GM21423 (cell line): Measurements from ENCODE around the gene MAP7.

Experiments used
- ATAC-seq: cut with Tn5 transposase; IDR thresholded peaks from one replicate; pipeline ENCODE4 v1.9.1; 2021; ENCODE audit warnings: mild to moderate bottlenecking, moderate library complexity; ENCODE audit not compliant: unreplicated experiment

MAP7 gene

DNA sequence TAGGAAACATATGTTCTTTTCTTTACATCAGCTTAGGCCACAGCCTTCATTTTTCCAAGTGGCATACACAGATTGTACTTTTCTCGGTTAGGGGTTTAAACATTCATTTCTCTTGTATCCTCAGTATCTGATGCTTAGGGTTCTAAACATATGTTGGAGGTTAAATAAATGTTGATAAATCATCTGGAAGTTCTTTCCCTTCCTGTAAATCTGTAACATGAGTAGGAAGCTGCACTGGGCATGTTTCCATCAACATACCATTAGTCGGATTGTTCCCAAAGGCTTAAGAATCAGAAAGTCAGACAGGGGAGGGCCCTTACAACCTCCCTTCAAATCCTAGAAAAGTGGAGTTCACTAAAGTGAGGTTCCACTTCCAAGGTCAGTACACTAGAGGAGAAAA, 205.8 kb downstream of the MAP7 start:
- no peak for ATAC-seq

GRCh38 chr6:136343700-136344099, 206.5 kb downstream of the MAP7 start:
- ATAC-seq = no peak

- ATAC-seq = no peak
Measured at GRCh38 chr6:136343275-136343674, 206.9 kb downstream of the MAP7 start.

DNA sequence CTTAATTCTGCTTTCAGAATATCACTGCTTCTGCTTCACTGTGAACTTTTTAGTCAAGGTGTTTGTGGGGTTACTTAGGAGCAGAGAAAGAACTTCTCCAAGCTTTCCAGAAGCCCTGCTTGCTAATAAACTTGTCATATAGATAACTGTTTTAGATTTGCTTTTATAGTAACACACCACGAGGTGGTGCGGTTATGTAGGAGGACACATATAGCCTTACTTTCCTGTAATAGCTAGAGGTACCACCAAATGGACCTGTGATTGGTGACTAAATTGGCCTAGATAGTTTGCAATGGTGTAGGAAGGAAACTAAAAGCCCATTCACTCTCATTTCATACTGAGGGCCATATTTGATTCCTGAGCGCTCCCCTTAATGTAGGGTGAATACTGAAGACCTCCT, 208.3 kb downstream of the MAP7 start:
- ATAC-seq = no peak

DNA sequence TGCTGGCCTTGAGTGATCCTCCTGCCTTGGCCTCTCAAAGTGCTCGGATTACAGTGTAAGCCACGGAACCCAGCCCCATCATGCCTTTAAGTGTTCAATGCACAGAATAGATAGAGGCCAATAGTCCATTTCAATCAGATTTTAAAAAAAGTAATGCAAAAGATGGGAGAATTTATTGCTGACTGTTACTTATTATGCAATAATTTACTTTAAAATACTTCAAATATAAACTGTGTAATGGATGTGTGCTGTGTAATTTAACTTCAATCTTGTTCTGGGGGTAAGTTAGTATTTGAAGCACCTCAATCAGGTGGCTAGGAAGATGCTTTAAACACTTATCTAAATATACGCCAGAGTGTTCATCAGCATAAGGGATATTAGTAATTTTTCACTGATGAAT, 208.9 kb downstream of the MAP7 start:
- no peak for ATAC-seq

GRCh38 chr6:136338486-136338885, 211.7 kb downstream of the MAP7 start:
- ATAC-seq = no peak

DNA sequence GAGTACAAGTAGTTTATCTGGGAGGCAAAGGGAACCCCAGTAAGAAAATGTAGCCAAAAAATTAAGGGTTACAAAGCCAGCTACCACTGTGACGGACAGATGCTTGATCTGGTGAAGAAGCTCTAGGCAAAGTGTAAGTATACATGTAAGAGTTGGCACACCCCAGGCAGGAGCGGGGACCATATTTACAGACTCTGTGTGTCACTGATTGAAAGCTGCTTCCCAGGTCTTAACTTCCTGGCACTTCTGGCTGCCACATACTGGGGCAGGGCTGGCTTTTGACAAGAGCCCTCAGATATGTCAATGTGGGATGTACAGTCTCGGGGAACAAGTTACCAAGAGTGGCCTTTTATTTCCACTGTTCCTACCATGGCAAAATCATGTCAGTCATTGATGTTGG, 212.6 kb downstream of the MAP7 start:
- ATAC-seq = no peak

GRCh38 chr6:136337121-136337520, 213.1 kb downstream of the MAP7 start:
- no peak for ATAC-seq

GRCh38 chr6:136335736-136336363, 214.4 kb downstream of the MAP7 start:
- ATAC-seq = no peak

- ATAC-seq = no peak
Measured at GRCh38 chr6:136334853-136335252, 215.4 kb downstream of the MAP7 start.

DNA sequence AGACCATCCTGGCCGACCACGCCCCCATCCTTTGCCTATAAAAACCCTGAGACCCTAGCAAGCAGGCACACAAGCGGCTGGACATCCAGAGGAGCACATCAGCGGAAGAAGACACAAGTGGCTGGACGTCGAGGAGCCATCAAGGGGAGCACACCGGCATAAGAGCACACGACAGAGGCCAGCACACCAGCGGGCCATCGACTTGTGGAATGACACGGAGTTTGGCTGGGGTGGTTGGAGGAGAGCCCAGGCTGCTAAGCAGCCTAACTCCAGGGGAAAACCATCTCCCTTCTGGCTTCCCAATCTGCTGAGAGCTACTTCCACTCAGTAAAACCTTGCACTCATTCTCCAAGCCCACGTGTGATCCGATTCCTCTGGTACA, 215.8 kb downstream of the MAP7 start:
- no peak for ATAC-seq

DNA sequence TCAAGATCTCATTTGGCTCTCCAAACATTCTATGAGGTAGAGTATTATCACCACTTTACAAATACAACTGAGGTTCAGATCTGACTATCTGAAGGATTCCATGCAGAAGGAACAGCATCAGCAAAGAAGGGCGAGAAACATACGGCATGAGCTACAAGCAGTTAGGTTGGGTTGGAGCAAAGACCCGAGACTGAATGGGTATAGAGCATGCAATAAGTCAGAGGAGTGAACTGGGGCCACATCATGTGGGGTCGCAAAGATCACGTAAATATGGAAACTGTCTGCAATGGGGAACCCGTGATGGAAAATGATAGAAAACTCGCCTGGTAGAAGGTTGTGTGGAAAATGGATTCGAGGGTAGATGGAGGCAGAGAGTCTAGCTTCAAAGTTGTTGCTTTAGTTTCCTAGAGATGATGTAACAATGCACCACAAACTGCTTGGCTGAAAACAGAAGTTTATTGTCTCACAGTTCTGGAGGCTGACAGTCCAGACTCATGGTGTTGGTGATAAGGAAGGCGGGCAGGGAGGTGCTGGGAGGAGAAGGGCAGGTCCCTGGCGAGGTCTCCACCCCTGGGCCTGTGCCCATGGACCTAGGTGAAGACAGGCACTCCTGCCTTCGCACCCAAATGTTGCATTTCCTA, 216.3 kb downstream of the MAP7 start:
- no peak for ATAC-seq

DNA sequence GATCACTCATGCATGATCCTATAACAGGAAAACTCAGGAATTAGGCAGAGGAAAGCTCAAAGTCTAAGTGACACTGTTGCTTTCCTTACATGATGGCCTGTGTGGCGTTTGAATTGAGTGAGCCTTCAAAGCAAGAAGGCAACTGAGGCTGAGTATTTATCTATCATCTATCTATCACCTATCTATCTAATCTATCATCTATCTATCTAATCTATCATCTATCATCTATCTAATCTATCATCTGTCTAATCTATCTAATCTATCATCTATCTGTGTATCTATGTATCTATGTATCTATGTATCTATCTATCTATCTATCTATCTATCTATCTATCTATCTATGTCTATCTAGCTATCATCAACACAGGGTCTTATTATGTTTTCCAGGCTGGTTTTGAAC, 218.8 kb downstream of the MAP7 start:
- no peak for ATAC-seq

- no peak for ATAC-seq
Measured at GRCh38 chr6:136330634-136331033, 219.6 kb downstream of the MAP7 start.

- ATAC-seq = no peak
Measured at GRCh38 chr6:136326038-136326553, 224.1 kb downstream of the MAP7 start.

DNA sequence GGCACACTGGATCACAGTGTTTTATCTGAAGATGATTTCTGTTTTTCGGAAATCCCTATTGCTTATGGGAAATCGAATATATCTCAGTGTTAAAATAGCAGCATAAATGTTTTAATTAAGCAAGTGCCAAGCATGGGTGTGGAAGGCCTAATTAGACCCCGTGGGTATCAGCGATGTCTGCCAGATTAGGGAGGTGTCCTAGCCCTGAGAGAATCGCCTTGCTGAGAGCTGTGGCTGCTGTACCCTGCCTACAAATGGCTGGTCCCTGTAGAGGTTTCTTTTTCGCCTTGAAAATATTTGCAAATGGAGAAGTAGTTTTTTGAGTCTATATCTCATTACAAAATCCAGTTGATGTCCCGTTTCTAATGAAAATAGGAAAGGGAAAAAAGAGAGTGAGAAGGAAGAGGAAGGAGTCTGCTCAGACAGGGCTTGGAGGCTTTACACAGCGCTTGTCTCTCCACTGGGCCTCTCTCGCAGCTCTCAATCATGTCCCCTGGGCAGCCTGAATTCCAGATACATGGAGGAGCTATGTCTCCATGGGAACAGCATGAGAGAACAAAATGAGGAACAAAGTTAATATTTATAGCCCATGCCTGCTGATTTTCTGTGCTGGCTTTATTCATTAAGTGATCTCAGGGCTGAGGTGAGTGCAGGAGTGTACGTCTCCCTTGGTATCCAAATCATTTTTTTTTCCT, 225.4 kb downstream of the MAP7 start:
- ATAC-seq = no peak

- no peak for ATAC-seq
Measured at GRCh38 chr6:136323431-136324112, 226.7 kb downstream of the MAP7 start.

GRCh38 chr6:136319732-136320131, 230.5 kb downstream of the MAP7 start:
- ATAC-seq = no peak

- ATAC-seq = no peak
Measured at GRCh38 chr6:136318676-136319075, 231.5 kb downstream of the MAP7 start.

DNA sequence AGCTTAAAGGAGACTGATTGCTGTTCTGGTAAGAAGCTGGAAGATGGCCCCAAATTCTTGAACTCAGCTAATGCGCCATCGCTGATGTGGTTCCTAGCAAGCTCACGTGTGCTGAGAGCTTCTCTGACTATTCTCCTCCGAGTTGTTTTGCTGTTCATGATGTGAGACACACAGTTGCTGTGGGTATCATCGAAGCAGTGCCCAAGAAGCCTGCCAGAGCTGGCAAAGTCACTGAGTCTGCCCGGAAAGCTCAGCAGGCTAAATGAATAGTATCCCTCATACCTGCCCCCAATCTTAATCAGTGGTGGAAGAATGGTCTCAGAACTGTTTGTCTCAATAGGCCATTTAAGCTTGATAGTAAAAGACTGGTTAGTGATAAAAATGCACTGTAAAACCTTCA, 232.3 kb downstream of the MAP7 start:
- ATAC-seq = no peak

DNA sequence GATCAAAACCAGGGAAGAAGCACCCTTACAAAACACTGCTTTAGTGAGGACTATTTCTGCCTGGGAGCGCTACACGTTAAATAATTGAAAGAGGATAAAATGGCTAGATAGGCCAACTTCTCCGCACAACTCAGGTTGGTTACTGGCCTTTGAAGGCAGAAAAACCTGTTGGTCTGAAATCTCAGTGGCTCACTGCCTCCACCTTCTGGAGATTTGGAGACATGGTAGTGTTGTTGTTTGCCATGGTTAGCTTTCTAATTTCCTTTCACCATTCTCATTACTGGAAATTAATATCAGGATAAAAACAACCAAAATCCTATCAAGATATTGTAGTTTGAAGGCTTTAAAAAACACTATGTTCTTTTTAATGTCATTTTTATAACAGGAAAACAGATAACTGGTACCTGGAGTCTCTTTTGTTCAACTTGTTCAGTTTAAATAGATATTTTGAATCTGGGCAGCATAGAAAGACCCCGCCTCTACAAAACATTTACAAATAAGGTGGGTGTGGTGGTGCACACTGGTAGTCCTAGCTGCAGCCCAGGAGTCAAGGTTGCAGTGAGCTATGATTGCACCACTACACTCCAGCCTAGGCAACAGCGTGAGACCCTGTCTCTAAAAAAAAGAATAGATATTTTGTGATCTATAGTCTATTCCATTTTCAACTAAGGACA, 233.1 kb downstream of the MAP7 start:
- peak; percentile 65 for ATAC-seq
